Endothelial cell of umbilical vein (primary cell): Measurements from ENCODE around the gene RNF111.

Source experiments
- CTCF ChIP-seq, 2 donors: IDR thresholded peaks; 1 replicate in 1 of 2; 2 replicates in 1 of 2; pipeline ENCODE4 v1.5.1; 2011; ENCODE audit warnings: low read length in 2 of 2, mild to moderate bottlenecking in 2 of 2, moderate library complexity in 2 of 2, control low read depth in 1 of 2, inconsistent platforms in 1 of 2, low read depth in 1 of 2; ENCODE audit not compliant: insufficient read depth in 1 of 2; ENCODE audit errors: extremely low read depth in 1 of 2
- EZH2 ChIP-seq: IDR thresholded peaks from 2 replicates; pipeline ENCODE4 v1.6.1; 2012; ENCODE audit warnings: borderline replicate concordance, low read depth, mild to moderate bottlenecking, moderate library complexity, low read length, inconsistent platforms; ENCODE audit not compliant: severe bottlenecking
- FOS ChIP-seq: IDR thresholded peaks from 2 replicates; pipeline ENCODE4 v1.6.1; 2011; ENCODE audit warnings: mild to moderate bottlenecking, low read length, moderate library complexity, borderline replicate concordance; ENCODE audit not compliant: insufficient read depth
- GATA2 ChIP-seq: IDR thresholded peaks from 2 replicates; pipeline ENCODE4 v1.7.0; 2011; ENCODE audit warnings: low read depth, mild to moderate bottlenecking, moderate library complexity, mixed read lengths, low read length; ENCODE audit not compliant: insufficient read length, insufficient read depth
- MAX ChIP-seq: IDR thresholded peaks from 2 replicates; pipeline ENCODE4 v1.6.1; 2011; ENCODE audit not compliant: insufficient read depth, insufficient read length
- POLR2A ChIP-seq: IDR thresholded peaks from 2 replicates; pipeline ENCODE4 v1.6.1; 2012; ENCODE audit warnings: low read depth, mild to moderate bottlenecking, control low read depth, low read length
- POLR2AphosphoS5 ChIP-seq: IDR thresholded peaks from 2 replicates; pipeline ENCODE4 v1.6.1; 2012; ENCODE audit warnings: low read depth, mild to moderate bottlenecking, control low read depth, low read length, moderate library complexity; ENCODE audit not compliant: insufficient read depth

- TF ChIP-seq CTCF (IDR thresholded peaks at IDR 0.05; ENCODE audit: extremely low read depth in 1 of 2, insufficient read depth in 1 of 2, low read depth in 1 of 2, low read length in 2 of 2) (no peak), EZH2 (no peak), POLR2A (no peak), POLR2AphosphoS5 (no peak), MAX (no peak), GATA2 (no peak), FOS (no peak)
These were observed 146.5 kb downstream of the RNF111 start for GRCh38 chr15:59133929-59134427.
